Epithelial cell of esophagus (primary cell): ENCODE measurements around the gene TARBP1.

Experiments
- DNase-seq: peaks from one replicate; pipeline ENCODE4 v3.0.0; 2010; ENCODE audit warnings: low read depth
- H3K4me3 ChIP-seq: 2 replicates; pipeline ENCODE4 v1.5.1; 2011; ENCODE audit warnings: mild to moderate bottlenecking, low read length, control low read depth
- TF ChIP-seq, protein P1 (sequence below): IDR thresholded peaks from 2 replicates; pipeline ENCODE4 v1.5.1; 2011; ENCODE audit warnings: low read depth, mild to moderate bottlenecking, low read length, control low read depth, inconsistent platforms; ENCODE audit not compliant: insufficient read depth; ENCODE audit errors: missing control alignments

Gene TARBP1

DNA sequence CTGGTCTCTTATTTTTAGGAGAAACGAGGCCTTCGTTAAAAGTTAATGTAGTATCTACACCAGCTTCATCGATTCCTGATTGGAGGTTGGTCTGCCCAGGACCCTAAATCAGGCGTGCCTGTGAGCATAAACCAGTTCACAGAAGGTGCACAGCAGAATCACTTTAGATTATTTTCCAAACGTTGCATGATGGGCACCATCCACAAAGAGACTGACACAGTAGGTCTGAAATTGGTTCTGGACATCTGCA, 256 bp upstream of the TARBP1 start:
- peak overlapping the region; percentile 93 for H3K4me3 ChIP-seq
- DNase-seq, result no peak
- TF ChIP-seq, protein P1, sequence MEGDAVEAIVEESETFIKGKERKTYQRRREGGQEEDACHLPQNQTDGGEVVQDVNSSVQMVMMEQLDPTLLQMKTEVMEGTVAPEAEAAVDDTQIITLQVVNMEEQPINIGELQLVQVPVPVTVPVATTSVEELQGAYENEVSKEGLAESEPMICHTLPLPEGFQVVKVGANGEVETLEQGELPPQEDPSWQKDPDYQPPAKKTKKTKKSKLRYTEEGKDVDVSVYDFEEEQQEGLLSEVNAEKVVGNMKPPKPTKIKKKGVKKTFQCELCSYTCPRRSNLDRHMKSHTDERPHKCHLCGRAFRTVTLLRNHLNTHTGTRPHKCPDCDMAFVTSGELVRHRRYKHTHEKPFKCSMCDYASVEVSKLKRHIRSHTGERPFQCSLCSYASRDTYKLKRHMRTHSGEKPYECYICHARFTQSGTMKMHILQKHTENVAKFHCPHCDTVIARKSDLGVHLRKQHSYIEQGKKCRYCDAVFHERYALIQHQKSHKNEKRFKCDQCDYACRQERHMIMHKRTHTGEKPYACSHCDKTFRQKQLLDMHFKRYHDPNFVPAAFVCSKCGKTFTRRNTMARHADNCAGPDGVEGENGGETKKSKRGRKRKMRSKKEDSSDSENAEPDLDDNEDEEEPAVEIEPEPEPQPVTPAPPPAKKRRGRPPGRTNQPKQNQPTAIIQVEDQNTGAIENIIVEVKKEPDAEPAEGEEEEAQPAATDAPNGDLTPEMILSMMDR, result no peak

DNA sequence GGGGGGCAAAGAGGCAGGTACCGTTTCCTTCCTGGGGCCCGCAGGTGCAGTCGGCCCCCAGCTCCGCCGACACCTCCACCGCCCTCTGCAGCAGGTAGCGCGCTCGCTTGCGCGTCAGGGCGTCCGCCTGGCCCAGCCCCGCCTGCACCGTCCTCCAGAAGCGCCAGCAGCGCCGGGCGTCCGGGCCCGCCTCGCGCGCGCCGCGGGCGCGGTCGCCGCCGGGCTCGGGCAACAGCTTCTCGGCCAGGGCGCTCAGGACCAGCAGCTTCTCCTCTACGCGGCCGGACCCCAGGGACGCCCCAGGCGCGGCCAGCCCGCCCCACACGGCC, 863 bp downstream of the TARBP1 start:
- DNase-seq, result peak; percentile 76
- H3K4me3 ChIP-seq, result peak overlapping the region; percentile 93
- TF ChIP-seq, protein P1, result no peak

DNA sequence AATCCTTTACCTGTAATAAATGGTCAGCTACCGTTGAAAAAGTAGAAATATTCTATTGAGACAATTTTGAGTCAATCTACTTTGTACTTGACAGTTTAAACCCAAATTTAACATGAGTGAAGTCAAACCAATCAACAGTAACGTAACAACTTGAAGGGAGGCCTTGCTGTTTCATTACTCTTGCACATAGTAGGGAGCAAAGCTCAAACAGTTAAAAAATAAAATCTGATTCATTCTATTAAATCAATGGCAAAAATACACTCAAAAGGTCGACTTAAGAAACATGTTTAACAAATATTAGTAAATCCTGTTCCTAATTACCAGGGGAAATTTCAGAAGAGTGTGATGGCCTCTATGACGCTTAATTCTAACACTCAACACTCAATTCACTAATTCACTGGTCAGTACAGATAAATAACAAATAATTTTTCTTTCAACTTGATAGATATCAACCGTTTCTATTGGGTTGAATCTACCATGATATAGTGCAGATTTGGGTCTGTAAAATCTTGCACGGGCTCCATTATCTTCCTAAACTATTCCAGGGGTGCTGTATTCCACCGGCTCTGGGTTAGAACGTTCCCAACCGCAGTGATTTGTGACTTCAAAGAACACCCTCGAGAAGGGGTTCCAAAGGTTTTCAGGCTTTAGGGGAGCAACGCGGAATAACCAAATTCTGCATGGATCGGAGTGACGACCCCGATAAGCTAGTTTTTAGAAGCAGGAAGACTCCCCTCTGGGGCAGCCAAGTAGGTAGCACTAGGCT, 1.4 kb downstream of the TARBP1 start:
- peak overlapping the region; percentile 93 for H3K4me3 ChIP-seq
- TF ChIP-seq, protein P1, result no peak
- DNase-seq, result no peak

DNA sequence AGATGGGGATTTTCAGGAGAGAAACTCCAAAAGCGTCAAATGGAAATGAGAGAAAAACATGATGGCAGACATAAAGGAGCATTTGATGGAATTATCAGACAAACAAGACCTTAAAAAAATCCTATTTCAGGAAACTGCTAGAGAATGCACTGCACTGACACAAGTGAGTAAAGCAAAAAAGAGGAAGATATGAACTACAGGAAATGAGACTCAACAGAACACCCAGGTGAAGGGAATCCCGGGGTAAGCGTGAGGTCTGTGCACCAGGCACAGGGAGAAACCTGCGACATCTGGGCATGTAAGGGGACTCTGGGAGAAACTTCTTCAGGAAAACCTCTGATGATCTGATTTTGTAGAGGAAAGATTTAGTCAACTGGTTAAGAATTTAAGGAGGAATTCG, 2.8 kb downstream of the TARBP1 start:
- TF ChIP-seq, protein P1, result no peak
- H3K4me3 ChIP-seq, result no peak overlapping the region
- DNase-seq, result no peak

DNA sequence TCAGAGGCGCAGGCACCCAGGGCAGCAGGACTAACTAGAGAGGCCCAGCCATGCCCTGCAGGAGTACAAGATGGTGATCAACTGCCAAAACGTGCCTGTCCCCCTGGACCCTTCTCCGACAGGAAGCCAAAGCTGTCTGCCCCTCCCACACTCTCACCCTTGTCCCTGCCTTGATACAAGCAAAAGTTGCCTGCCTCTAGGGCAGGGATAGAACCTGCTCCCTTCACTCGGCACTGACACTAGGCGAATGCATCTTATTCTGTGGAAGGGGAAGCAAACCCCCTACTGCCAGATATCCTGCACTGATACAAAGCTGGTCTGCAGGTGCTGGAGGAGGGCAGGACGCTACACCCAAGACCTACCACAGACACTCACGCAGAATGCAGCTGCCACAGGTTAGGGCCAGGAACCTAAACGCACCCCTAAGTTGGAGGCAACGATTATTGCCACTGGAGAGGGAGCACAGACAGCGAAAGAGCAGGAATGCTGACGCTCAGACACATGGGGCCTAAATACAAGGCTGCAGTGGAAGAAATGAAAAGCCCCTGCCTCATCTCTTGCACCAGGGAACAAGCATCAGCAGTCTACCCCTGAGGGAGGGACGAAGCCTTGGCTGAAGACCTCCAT, 3.7 kb downstream of the TARBP1 start:
- TF ChIP-seq, protein P1, result no peak
- DNase-seq, result no peak
- H3K4me3 ChIP-seq, result no peak overlapping the region

DNA sequence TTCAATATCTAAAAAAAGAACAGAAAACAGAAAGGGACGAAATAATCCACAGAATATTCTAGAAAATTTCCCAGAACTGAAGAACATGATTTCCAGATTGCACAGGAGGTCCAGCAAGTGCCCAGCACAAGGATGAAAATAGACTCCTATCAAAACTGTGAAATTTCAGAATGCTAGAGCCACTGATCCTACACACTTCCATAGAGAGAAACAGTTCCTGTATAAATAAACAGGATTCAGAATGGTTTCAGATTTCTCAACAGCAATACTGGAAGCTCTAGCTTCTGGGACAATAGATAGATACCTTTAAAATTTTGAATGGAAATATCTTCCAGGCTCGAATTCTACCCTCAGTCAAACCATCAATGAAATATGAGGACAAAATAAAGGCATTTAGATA, 4.6 kb downstream of the TARBP1 start:
- H3K4me3 ChIP-seq, result no peak overlapping the region
- no peak for DNase-seq
- TF ChIP-seq, protein P1, result no peak

DNA sequence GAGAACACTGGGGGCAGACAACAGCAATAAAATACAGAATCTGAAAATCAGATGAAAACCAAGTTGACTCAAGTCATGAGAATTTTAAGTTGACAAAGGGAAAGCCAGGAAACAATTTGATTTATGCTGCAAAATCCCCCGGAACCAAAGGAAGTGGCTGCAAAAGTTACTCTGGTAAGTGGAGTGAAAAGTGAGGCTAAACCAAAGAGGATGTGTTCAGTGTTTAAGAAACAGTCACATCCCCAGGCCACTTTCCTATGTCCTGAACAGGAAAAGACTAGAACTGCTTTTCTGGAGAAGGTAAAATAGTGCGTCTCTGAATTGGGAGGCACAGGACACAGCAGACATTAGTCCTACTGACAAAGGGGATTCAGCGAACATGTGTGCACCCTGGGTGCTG, 5.9 kb downstream of the TARBP1 start:
- DNase-seq, result no peak
- no peak overlapping the region for H3K4me3 ChIP-seq
- TF ChIP-seq, protein P1, result no peak
